B cell (primary cell): ENCODE results near the gene GALC.

Source experiments
- CTCF ChIP-seq: fragments of 200-600 bp; IDR thresholded peaks from one replicate; pipeline ENCODE4 v1.8.0; 2022; ENCODE audit warnings: antibody characterized with exemption, mild to moderate bottlenecking
- EZH2 ChIP-seq: IDR thresholded peaks from 2 replicates; pipeline ENCODE4 v1.6.1; 2012; ENCODE audit warnings: borderline replicate concordance, low read depth, mild to moderate bottlenecking, moderate library complexity, low read length; ENCODE audit not compliant: insufficient read depth, poor library complexity, severe bottlenecking

GRCh38 chr14:87952307-87953094 lies 40.5 kb downstream of the GALC start:
- TF ChIP-seq CTCF: no peak
- TF ChIP-seq EZH2: no peak
